Esophagus muscularis mucosa (tissue), 4 donors: ENCODE data around the gene XK. TPM values are rescaled to one million over a fixed set of nuclear protein-coding genes. Genes with fewer than 3 reads are reported as not detected.

ENCODE experiments used
- DNase-seq: peaks from one replicate; pipeline ENCODE4 v3.0.0-alpha.2; 2017; ENCODE audit errors: extremely low spot score
- H3K27ac ChIP-seq, 4 donors: fragments of 200-600 bp; sonication (generic); replicated peaks in 1 of 4; 1 replicate in 3 of 4; 2 replicates in 1 of 4; pipeline ENCODE4 v1.5.1; 2016 to 2019; ENCODE audit warnings: mild to moderate bottlenecking in 1 of 4
- H3K27me3 ChIP-seq, 4 donors: fragments of 200-600 bp; sonication (generic); one replicate each; pipeline versions ENCODE4 v1.5.1 to v1.6.0; 2016 to 2019
- H3K36me3 ChIP-seq, 4 donors: fragments of 200-600 bp; sonication (generic); one replicate each; pipeline ENCODE4 v1.5.1; 2016 to 2019
- H3K4me1 ChIP-seq, 4 donors: fragments of 200-600 bp; sonication (generic); one replicate each; pipeline ENCODE4 v1.5.1; 2016 to 2019
- H3K4me3 ChIP-seq, 4 donors: fragments of 200-600 bp; sonication (generic); 1 replicate in 2 of 4; 2 replicates in 2 of 4; pipeline ENCODE4 v1.5.1; 2016 to 2019; ENCODE audit warnings: mild to moderate bottlenecking in 4 of 4, moderate library complexity in 1 of 4
- H3K9me3 ChIP-seq, 4 donors: fragments of 200-600 bp; sonication (generic); 1 replicate in 3 of 4; 2 replicates in 1 of 4; pipeline ENCODE4 v1.5.1; 2016 to 2019
- CTCF ChIP-seq, 3 experiments: fragments of 200-600 bp in 2 of 3; fragments of 450-650 bp in 1 of 3; sonication (generic) in 2 of 3; IDR thresholded peaks; one replicate each; pipeline ENCODE4 v1.5.1; 2017 to 2019; ENCODE audit warnings: antibody characterized with exemption in 3 of 3, mild to moderate bottlenecking in 2 of 3, moderate library complexity in 1 of 3
- EP300 ChIP-seq: sonication (generic); formaldehyde crosslinking; IDR thresholded peaks from one replicate; pipeline ENCODE4 v1.6.1; 2017; ENCODE audit warnings: antibody characterized with exemption
- POLR2A ChIP-seq: fragments of 450-650 bp; IDR thresholded peaks from one replicate; pipeline ENCODE4 v1.6.1; 2017; ENCODE audit warnings: antibody characterized with exemption, moderate library complexity, mild to moderate bottlenecking, low read depth
- POLR2AphosphoS5 ChIP-seq, 2 donors: sonication (generic); formaldehyde crosslinking; IDR thresholded peaks; one replicate each; pipeline ENCODE4 v1.6.1; 2017; ENCODE audit warnings: antibody characterized with exemption in 2 of 2
- WGBS: methylation state at CpG from one replicate; pipeline ENCODE4 v1.1.5; 2018; 5-methylcytosine and 5-hydroxymethylcytosine counted together
- intact Hi-C: fragments of 100-400 bp; cut with DNase I; formaldehyde crosslinking; loops from one replicate; pipeline ENCODE4 v1.15.1; 2023
- total RNA-seq, 4 donors: library from RNA; depleted of rRNA; stranded (reverse); fragments of >200 nt; gene quantifications; one replicate each; pipeline versions ENCODE4 v1.1.0 to v1.2.1, GENCODE V29; 2016

XK gene
- total RNA-seq, 4 donors from 2014 or later = 8.4 to 11.9 (median 9.9) TPM

DNA sequence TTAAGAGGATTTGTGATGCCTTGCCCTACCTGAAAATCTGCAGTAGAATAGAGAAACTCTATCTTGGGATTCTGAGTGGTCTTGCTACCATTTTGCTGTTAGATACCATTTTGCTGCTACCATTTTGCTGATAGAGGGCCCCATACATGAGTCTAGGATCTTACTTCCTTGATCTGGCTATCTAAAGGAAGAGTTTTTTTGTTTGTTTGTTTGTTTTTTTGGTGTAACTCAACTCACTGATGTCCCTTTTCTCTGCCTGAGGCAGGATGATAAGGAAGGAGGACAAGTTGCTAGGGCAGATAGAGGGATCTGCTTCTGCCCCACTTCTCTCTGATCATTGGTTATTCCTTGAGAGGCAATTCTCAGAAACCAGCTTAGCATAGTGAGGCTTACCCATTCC, 31.0 kb downstream of the XK start:
- Histone ChIP-seq H3K4me3 (no peak overlapping the region), H3K27ac (no peak overlapping the region), H3K4me1 (no peaks in the 10 kb centered on the region), H3K9me3 (no peaks in the 10 kb centered on the region), H3K36me3 (no peaks in the 10 kb centered on the region), H3K27me3 (no peaks in the 10 kb centered on the region)
- intact Hi-C loops = no loop called here
- no peak for TF ChIP-seq POLR2A
- TF ChIP-seq CTCF (IDR thresholded peaks at IDR 0.05) = no peak
- TF ChIP-seq POLR2AphosphoS5 (IDR thresholded peaks at IDR 0.05) = no peak
- TF ChIP-seq EP300 = no peak
- DNase-seq = no peak

GRCh38 chrX:37717708-37718107, 32.1 kb downstream of the XK start:
- Histone ChIP-seq H3K9me3 (no peaks in the 10 kb centered on the region), H3K4me1 (peaks cover 0 to 6% (median 1%) of the 10 kb centered on the region in 4 donors), H3K4me3 (no peak overlapping the region), H3K36me3 (no peaks in the 10 kb centered on the region), H3K27ac (no peak overlapping the region), H3K27me3 (no peaks in the 10 kb centered on the region)
- no peak for DNase-seq
- intact Hi-C loops = no loop called here
- 63% methylated on average over 1 of the region's 1 CpG for WGBS
- TF ChIP-seq EP300 (no peak), POLR2A (no peak), POLR2AphosphoS5 (IDR thresholded peaks at IDR 0.05) (no peak), CTCF (IDR thresholded peaks at IDR 0.05) (no peak)

GRCh38 chrX:37722595-37722994, 37.0 kb downstream of the XK start:
- Histone ChIP-seq H3K4me3 (no peak overlapping the region), H3K9me3 (no peaks in the 10 kb centered on the region), H3K27ac (peak overlapping the region; percentile 67 to 72 (median 70)), H3K4me1 (peaks cover 0 to 15% (median 9%) of the 10 kb centered on the region in 4 donors), H3K36me3 (no peaks in the 10 kb centered on the region), H3K27me3 (no peaks in the 10 kb centered on the region)
- intact Hi-C loops = no loop called here
- no peak for TF ChIP-seq EP300
- TF ChIP-seq POLR2AphosphoS5 (IDR thresholded peaks at IDR 0.05) = no peak
- TF ChIP-seq POLR2A = no peak
- TF ChIP-seq CTCF (IDR thresholded peaks at IDR 0.05) = no peak
- WGBS = 62% methylated on average over 1 of the region's 1 CpG
- DNase-seq = no peak

DNA sequence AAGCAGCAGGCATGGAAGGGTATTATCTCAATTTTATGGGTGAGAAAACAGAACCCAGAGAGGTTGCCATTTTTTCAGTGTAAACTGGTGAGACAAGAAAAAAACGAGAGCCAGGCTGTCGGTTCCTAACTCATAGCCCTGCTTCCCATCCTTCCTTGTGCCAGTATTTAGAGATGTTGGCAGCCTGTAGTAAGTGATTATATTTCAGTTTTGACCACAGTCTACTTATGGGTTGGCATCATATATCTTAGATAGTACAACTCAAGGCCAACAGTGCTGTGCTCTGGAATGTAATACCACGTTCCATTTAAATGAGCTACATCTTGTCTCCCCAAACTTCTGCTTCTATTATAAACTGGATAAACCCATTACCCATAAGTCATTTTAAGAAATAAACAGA, 40.8 kb downstream of the XK start:
- Histone ChIP-seq H3K9me3 (no peaks in the 10 kb centered on the region), H3K4me3 (no peak overlapping the region), H3K36me3 (no peaks in the 10 kb centered on the region), H3K27me3 (no peaks in the 10 kb centered on the region), H3K27ac (no peak overlapping the region), H3K4me1 (peaks cover 0 to 15% (median 9%) of the 10 kb centered on the region in 4 donors)
- TF ChIP-seq POLR2AphosphoS5 (IDR thresholded peaks at IDR 0.05) (no peak), POLR2A (no peak), EP300 (no peak), CTCF (IDR thresholded peaks at IDR 0.05) (no peak)
- intact Hi-C loops = no loop called here
- 70% methylated on average over 3 of the region's 3 CpGs for WGBS
- no peak for DNase-seq

DNA sequence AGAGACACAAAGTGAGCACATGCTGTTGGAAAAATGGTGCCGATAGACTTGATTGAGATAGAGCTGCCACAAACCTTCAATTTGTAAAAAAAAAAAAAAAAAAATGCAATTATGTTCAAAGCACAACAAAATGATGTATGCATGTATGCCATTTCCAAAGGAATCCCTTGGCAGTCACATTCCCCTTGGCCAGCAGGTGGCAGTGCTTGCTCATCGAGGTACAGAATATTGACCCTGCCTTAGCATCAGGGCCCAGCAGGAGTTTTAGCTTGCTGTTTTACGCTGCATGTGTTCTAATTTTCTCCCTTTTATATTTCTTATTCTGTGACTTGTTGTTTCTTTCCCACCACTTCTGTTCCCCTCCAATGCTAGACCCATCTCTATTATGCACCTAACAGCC, 59.8 kb downstream of the XK start:
- intact Hi-C loops = loop anchor here (5.0 kb wide), 1 partner anchor 82 kb away; no protein-coding TSS in a partner anchor

More for the DNA sequence above, 59.8 kb downstream of the XK start:
- Histone ChIP-seq H3K27ac (no peak overlapping the region), H3K4me1 (no peaks in the 10 kb centered on the region), H3K9me3 (no peaks in the 10 kb centered on the region), H3K36me3 (no peaks in the 10 kb centered on the region), H3K27me3 (no peaks in the 10 kb centered on the region), H3K4me3 (no peak overlapping the region)
- WGBS = 21% methylated on average over 3 of the region's 3 CpGs
- TF ChIP-seq CTCF (IDR thresholded peaks at IDR 0.05) (peak; percentile 65 to 72 (median 71)), POLR2AphosphoS5 (IDR thresholded peaks at IDR 0.05) (no peak), EP300 (no peak)
- DNase-seq = no peak
